NCI-H2196 (cell line): ENCODE measurements around the gene KCNK15.

Source experiments
- DNase-seq: peaks from one replicate; lab custom pipeline; 2025; ENCODE audit not compliant: unreplicated experiment; lab: John Stamatoyannopoulos, UW

The KCNK15 gene

GRCh38 chr20:44715499-44716308, 30.0 kb upstream of the KCNK15 start:
- DNase-seq = no peak

- DNase-seq = no peak
Measured at GRCh38 chr20:44716309-44717106, 29.2 kb upstream of the KCNK15 start.

- DNase-seq = no peak
Measured at GRCh38 chr20:44717986-44718385, 27.7 kb upstream of the KCNK15 start.

- DNase-seq = no peak
Measured at GRCh38 chr20:44719841-44720240, 25.8 kb upstream of the KCNK15 start.

- no peak for DNase-seq
Measured at GRCh38 chr20:44720621-44720996, 25.1 kb upstream of the KCNK15 start.

GRCh38 chr20:44720997-44721784, 24.5 kb upstream of the KCNK15 start:
- no peak for DNase-seq

GRCh38 chr20:44721785-44722054, 23.9 kb upstream of the KCNK15 start:
- no peak for DNase-seq

- no peak for DNase-seq
Measured at GRCh38 chr20:44722990-44723389, 22.7 kb upstream of the KCNK15 start.

GRCh38 chr20:44723391-44723790, 22.3 kb upstream of the KCNK15 start:
- no peak for DNase-seq

- no peak for DNase-seq
Measured at GRCh38 chr20:44723798-44724362, 21.8 kb upstream of the KCNK15 start.

GRCh38 chr20:44724423-44725091, 21.1 kb upstream of the KCNK15 start:
- DNase-seq = no peak

GRCh38 chr20:44725837-44726236, 19.8 kb upstream of the KCNK15 start:
- no peak for DNase-seq

- DNase-seq = no peak
Measured at GRCh38 chr20:44727039-44727438, 18.6 kb upstream of the KCNK15 start.

- DNase-seq = no peak
Measured at GRCh38 chr20:44727651-44728050, 18.0 kb upstream of the KCNK15 start.

GRCh38 chr20:44728801-44729443, 16.7 kb upstream of the KCNK15 start:
- DNase-seq = peak; percentile 86

- DNase-seq = peak; percentile 24
Measured at GRCh38 chr20:44730441-44730840, 15.2 kb upstream of the KCNK15 start.

- DNase-seq = no peak
Measured at GRCh38 chr20:44731657-44732056, 14.0 kb upstream of the KCNK15 start.

- no peak for DNase-seq
Measured at GRCh38 chr20:44732327-44732726, 13.3 kb upstream of the KCNK15 start.

- DNase-seq = peak; percentile 64
Measured at GRCh38 chr20:44733341-44734069, 12.2 kb upstream of the KCNK15 start.

- no peak for DNase-seq
Measured at GRCh38 chr20:44734938-44735337, 10.7 kb upstream of the KCNK15 start.
